SK-N-MC (cell line): Measurements from ENCODE around the gene SUZ12.

Source experiments
- DNase-seq: peaks from one replicate; pipeline ENCODE4 v3.0.0-alpha.2; 2011; ENCODE audit warnings: low read depth, low spot score
- H3K27ac ChIP-seq: fragments of 200-600 bp; sonication (generic); 2 replicates; pipeline ENCODE4 v1.5.1; 2016; ENCODE audit warnings: mixed run types
- H3K36me3 ChIP-seq: fragments of 200-600 bp; sonication (generic); 2 replicates; pipeline ENCODE4 v1.6.1; 2017; ENCODE audit warnings: antibody characterized with exemption, low read length, mixed read lengths; ENCODE audit not compliant: insufficient read depth
- H3K4me3 ChIP-seq: fragments of 200-600 bp; sonication (generic); 2 replicates; pipeline ENCODE4 v1.5.1; 2016
- H3K9ac ChIP-seq: fragments of 200-600 bp; sonication (generic); 2 replicates; pipeline ENCODE4 v1.8.0; 2017; ENCODE audit warnings: mixed run types, mixed read lengths; ENCODE audit not compliant: insufficient read length
- H3K9me3 ChIP-seq: fragments of 200-600 bp; sonication (generic); 2 replicates; pipeline ENCODE4 v1.6.1; 2017; ENCODE audit warnings: low read depth, mild to moderate bottlenecking, antibody characterized with exemption, low read length, moderate library complexity, mixed read lengths
- EZH2 ChIP-seq: fragments of 200-600 bp; sonication (generic); IDR thresholded peaks from one replicate; pipeline ENCODE4 v1.6.1; 2017; ENCODE audit warnings: antibody characterized with exemption
- FOXP2 ChIP-seq: optimal IDR thresholded peaks from 2 replicates; pipeline ENCODE3; 2011; ENCODE audit warnings: mild to moderate bottlenecking, moderate library complexity; ENCODE audit not compliant: insufficient read depth; ENCODE audit errors: extremely low read length, control extremely low read depth
- POLR2AphosphoS5 ChIP-seq: IDR thresholded peaks from 2 replicates; pipeline ENCODE4 v1.6.1; 2012; ENCODE audit warnings: mild to moderate bottlenecking, low read depth, low read length, borderline replicate concordance

Gene SUZ12

GRCh38 chr17:31997005-31997404, 60.2 kb downstream of the SUZ12 start:
- peaks cover 84% of the 10 kb centered on the region for H3K36me3 ChIP-seq
- DNase-seq: no peak

GRCh38 chr17:32006957-32007462, 70.2 kb downstream of the SUZ12 start, which contains the start of gene LRRC37B:
Gene LRRC37B (plus strand): TSS chr17:32007383. CDS start chr17:32021393, 14,010 bp downstream.
- Histone ChIP-seq H3K9me3 (no peaks in the 10 kb centered on the region), H3K4me3 (peak within 1 kb of the TSS; percentile 97), H3K9ac (peak within 1 kb of the TSS; percentile 79), H3K27ac (no peak within 1 kb of the TSS), H3K36me3 (no peaks in the 10 kb centered on the region)
- peak; percentile 59; the same call in 1 of the 2 replicates for TF ChIP-seq POLR2AphosphoS5
- no peak for TF ChIP-seq EZH2
- DNase-seq: no peak

More at GRCh38 chr17:31997005-31997404, 60.2 kb downstream of the SUZ12 start:
- no peak for TF ChIP-seq EZH2
- no peak for TF ChIP-seq FOXP2
- TF ChIP-seq POLR2AphosphoS5: no peak
- H3K27ac ChIP-seq: no peak overlapping the region
- no peak overlapping the region for H3K4me3 ChIP-seq
- H3K9me3 ChIP-seq: no peaks in the 10 kb centered on the region
- H3K9ac ChIP-seq: no peak overlapping the region

- no peaks in the 10 kb centered on the region for H3K9me3 ChIP-seq
- H3K4me3 ChIP-seq: peak overlapping the region; percentile 97
- H3K27ac ChIP-seq: no peak overlapping the region
- no peaks in the 10 kb centered on the region for H3K36me3 ChIP-seq
- peak overlapping the region; percentile 79 for H3K9ac ChIP-seq
- no peak for TF ChIP-seq EZH2
- no peak for TF ChIP-seq FOXP2
- no peak for TF ChIP-seq POLR2AphosphoS5
- no peak for DNase-seq
Observed at GRCh38 chr17:32007463-32008298, 70.9 kb downstream of the SUZ12 start.

GRCh38 chr17:32009262-32009542, 72.4 kb downstream of the SUZ12 start:
- H3K4me3 ChIP-seq: peak overlapping the region; percentile 97
- no peak overlapping the region for H3K27ac ChIP-seq
- H3K9me3 ChIP-seq: no peaks in the 10 kb centered on the region
- TF ChIP-seq FOXP2 (no peak), EZH2 (no peak), POLR2AphosphoS5 (no peak)
- no peak overlapping the region for H3K9ac ChIP-seq
- DNase-seq: no peak
- no peaks in the 10 kb centered on the region for H3K36me3 ChIP-seq

GRCh38 chr17:32010114-32010513, 73.3 kb downstream of the SUZ12 start:
- H3K9ac ChIP-seq: no peak overlapping the region
- H3K27ac ChIP-seq: no peak overlapping the region
- H3K4me3 ChIP-seq: no peak overlapping the region
- H3K9me3 ChIP-seq: no peaks in the 10 kb centered on the region
- TF ChIP-seq POLR2AphosphoS5 (no peak), FOXP2 (no peak), EZH2 (no peak)
- DNase-seq: no peak
- no peaks in the 10 kb centered on the region for H3K36me3 ChIP-seq

- Histone ChIP-seq H3K4me3 (no peak overlapping the region), H3K9ac (no peak overlapping the region), H3K27ac (no peak overlapping the region), H3K9me3 (no peaks in the 10 kb centered on the region), H3K36me3 (no peaks in the 10 kb centered on the region)
- no peak for DNase-seq
- no peak for TF ChIP-seq POLR2AphosphoS5
- TF ChIP-seq EZH2: no peak
Observed at GRCh38 chr17:32015245-32016013, 78.6 kb downstream of the SUZ12 start.

GRCh38 chr17:32016231-32016630, 79.4 kb downstream of the SUZ12 start:
- no peak overlapping the region for H3K9ac ChIP-seq
- no peaks in the 10 kb centered on the region for H3K9me3 ChIP-seq
- no peak for DNase-seq
- no peak overlapping the region for H3K27ac ChIP-seq
- TF ChIP-seq POLR2AphosphoS5 (no peak), EZH2 (no peak), FOXP2 (no peak)
- H3K36me3 ChIP-seq: no peaks in the 10 kb centered on the region
- no peak overlapping the region for H3K4me3 ChIP-seq

- H3K27ac ChIP-seq: no peak overlapping the region
- H3K4me3 ChIP-seq: no peak overlapping the region
- H3K9ac ChIP-seq: no peak overlapping the region
- TF ChIP-seq FOXP2 (no peak), POLR2AphosphoS5 (no peak), EZH2 (no peak)
- H3K36me3 ChIP-seq: no peaks in the 10 kb centered on the region
- H3K9me3 ChIP-seq: no peaks in the 10 kb centered on the region
- DNase-seq: no peak
Observed at GRCh38 chr17:32019228-32019627, 82.4 kb downstream of the SUZ12 start.
